Activated CD4-positive, alpha-beta T cell treated with anti-CD3 and anti-CD28 coated beads, Interleukin-2, amount 50 U/mL, for 4 hours (primary cell): ENCODE measurements around the gene SIGLEC15.
"Not testable (repeated sequence)": the region's sequence is repeated elsewhere in the genome, so short reads cannot be mapped to it uniquely, and the experiment has no call there.

Source experiments
- DNase-seq, 2 experiments: peaks; one replicate each; pipeline ENCODE4 v3.0.0-alpha.2; 2020

SIGLEC15 gene

DNA sequence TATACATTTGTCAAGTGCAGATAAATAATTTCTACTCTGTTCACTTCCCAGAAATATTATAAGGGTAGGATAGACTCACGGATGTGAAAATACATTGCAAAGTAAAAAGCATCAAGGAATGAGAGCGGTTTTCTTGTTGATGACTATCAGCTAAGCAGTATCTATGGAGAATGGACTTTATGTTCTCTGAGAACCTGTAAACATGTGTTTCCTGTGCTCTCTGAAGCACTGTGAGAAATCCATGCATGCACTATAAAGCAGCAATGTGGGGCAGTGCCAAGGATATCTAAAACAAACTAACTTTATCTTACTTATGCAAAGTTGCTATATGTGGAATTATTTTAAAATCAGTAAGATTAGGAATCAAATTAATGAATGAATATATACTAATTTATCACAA is 4.4 kb upstream of the SIGLEC15 start:
- DNase-seq, result no peak

GRCh38 chr18:45821711-45822110 is 3.8 kb upstream of the SIGLEC15 start:
- no peak for DNase-seq

DNA sequence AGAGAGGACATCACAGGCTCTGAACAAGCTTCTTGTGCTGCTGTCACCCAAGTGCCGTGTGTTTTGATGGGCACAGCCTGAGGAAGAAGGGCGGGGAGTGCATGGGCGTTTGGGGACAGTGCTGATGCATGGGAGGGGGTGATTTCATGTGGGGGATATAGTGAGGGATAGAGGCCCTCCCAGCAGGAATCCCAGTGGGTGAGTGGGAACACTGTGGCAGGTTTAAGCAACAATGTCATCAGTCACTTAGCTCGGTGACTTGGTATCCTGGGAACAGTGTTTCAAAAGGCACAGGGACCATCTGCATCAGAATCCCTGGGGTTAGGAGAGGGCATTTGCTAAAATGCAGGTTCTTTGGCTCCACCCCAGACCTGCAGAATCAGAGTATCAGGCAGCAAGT is 609 bp downstream of the SIGLEC15 start:
- DNase-seq, result no peak

DNA sequence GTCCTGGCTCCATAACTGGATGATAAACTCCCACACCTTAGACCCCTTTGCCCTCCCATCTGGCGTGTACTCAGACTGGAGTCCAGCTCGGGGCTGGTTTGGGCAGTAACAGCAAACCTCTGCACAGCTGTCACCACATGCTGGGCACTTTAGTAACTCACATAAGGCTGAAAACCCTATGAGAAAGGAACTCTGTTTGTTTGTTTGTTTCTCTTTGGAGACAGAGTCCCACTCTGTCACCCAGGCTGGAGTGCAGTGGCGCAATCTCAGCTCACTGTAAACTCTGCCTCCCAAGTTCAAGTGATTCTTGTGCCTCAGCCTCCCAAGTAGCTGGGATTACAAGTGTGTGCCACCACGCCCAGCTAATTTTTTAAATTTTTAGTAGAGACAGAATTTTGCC is 1.2 kb downstream of the SIGLEC15 start:
- not testable (repeated sequence) for DNase-seq

GRCh38 chr18:45828917-45829811 is 3.7 kb downstream of the SIGLEC15 start:
- DNase-seq, result no peak

- no peak for DNase-seq
These were observed 4.4 kb downstream of the SIGLEC15 start for GRCh38 chr18:45829855-45830254.

DNA sequence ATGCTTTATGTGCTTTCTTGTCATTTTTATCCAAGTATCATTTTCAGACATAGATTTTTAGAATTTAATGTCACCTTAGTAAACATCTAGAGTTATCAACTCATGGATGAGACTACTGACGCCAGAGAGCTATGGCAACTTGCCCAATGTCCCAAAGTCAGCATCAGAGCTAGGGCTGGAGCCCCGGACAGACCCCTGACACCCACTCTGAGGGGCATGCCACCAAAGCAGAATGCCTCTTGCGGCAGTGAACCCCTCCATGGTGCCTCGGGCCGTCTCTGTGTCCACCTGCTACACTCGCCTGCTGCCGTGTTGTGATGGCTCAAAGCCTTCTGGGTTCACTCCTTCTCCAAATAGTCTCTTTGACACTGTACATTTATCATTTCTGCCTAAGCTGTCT is 5.4 kb downstream of the SIGLEC15 start:
- DNase-seq, result no peak

DNA sequence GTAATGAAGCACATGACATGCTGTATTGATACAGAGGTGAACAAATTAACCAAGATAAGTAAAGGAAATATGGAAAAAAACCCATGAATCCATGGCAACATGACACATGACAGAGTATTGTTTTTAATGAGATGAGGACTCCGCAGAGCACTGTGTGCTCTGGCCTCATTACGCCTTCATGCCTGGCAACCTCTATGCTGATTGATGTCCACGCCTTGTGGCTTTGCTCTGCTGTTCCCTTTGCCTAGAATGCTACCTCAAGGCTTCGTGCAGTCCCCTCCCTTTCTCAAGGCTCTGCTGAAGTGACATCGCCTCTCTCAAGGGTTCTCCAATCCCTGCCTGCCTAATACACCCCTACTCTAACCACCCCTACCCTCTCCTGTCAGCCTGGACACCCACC is 8.4 kb downstream of the SIGLEC15 start:
- no peak for DNase-seq

DNA sequence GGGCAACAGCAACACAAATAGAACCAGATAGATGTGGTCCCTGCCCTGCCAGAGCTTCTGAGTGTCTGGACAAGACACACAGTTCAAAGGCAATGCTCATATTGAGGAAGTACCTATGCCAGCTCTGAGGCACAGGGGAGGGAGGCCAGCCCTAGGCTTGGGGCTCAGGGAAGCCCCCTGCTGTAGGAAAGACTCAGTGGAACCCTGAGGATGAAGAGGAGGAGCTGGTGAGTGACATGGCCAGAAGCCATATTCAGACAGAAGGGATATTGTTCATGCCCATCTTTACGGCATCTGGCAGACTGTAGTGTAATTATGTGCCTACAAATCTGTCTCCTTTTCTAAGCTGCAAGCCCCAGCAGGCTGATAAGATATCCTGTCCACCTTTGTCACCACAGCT is 8.8 kb downstream of the SIGLEC15 start:
- no peak for DNase-seq

DNA sequence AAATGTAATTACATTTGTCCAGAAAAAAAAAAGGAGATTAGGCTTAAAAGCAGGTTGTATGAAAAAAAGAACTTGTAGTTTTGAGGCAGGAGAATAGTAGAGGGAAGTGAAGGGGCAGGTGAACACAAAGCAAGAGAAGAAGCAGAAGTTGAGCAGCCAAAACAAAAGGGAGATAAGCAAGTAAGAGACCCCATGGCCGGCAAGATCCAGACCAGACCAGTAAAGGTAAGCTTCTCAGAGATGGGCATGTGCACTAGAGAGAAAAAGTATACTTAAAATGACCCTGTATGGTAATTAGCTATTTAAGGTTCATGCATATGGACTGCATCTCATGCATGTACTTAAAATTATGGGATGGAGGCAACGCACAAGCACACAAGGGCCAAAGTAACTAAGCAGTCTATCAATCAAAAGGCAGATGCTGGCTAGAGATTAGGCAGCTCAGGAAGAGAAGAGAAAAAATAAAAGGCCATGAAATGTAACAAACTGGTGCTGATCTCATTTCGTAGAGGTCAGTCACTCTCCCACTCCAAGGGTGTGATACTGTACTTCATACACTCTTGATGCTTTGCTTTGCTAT is 9.7 kb downstream of the SIGLEC15 start:
- no peak for DNase-seq

DNA sequence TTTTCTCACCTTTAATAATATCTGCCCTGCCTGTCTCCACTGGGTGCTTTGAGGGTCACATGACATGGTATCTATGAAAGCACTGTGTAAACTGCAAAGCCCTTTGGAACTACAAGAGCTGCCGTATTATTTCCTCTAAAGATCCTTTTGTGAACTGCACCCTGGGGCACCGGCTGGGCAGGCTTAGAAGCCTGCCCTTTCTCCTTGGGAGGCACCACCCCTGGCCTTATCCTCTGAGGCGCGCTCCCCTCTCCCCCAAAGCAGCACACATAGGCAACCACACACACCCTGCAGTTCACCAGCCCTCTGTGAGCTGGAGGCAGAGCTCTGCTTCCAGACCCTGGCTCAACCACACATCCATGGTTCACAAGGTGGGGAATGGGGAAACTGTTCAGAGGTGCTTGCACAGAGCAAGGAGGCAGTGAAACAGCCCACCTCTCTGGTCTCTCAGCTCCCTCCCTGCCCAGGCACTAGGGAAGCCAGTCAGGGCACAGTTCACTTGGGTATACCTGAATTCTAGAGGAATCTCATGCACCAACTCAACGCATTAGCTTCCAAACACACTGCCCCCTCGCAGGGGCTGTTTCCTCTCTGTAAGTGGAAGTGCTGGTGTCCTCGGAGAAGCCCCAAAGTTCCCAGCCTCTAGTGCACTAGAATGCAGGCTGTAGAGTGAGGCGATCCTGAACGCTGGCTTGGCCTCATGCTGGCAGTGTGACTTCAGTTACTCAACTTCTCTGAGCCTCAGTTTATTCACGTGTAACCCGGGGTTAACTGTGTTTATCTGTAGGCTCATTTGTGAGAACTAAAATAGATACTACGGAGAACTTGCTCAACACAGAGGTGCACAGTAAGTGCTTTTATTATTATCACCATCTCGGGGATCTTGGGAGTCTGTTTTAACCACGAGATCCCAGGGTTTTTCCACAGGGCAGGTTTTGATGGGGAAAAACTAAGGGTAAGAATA is 11.0 kb downstream of the SIGLEC15 start:
- no peak for DNase-seq

DNA sequence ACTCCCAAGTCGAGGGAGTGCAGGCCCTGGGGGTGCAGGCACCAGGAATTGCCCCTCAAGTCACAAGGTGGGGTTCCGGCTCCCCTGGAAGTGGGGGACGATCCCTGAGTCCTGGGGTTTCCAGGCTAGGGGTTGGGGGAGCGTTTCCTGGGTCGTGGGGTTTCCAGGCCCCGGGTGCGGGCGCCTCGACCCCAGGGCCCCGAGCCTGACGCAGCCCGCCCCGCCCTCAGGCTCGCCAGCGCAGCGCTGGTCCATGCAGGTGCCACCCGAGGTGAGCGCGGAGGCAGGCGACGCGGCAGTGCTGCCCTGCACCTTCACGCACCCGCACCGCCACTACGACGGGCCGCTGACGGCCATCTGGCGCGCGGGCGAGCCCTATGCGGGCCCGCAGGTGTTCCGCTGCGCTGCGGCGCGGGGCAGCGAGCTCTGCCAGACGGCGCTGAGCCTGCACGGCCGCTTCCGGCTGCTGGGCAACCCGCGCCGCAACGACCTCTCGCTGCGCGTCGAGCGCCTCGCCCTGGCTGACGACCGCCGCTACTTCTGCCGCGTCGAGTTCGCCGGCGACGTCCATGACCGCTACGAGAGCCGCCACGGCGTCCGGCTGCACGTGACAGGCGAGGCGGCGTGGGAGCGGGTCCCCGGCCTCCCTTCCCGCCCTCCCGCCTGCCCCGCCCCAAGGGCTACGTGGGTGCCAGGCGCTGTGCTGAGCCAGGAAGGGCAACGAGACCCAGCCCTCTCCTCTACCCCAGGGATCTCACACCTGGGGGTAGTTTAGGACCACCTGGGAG is 12.0 kb downstream of the SIGLEC15 start:
- peak in 1 of 2 experiments; percentile 4 for DNase-seq

DNA sequence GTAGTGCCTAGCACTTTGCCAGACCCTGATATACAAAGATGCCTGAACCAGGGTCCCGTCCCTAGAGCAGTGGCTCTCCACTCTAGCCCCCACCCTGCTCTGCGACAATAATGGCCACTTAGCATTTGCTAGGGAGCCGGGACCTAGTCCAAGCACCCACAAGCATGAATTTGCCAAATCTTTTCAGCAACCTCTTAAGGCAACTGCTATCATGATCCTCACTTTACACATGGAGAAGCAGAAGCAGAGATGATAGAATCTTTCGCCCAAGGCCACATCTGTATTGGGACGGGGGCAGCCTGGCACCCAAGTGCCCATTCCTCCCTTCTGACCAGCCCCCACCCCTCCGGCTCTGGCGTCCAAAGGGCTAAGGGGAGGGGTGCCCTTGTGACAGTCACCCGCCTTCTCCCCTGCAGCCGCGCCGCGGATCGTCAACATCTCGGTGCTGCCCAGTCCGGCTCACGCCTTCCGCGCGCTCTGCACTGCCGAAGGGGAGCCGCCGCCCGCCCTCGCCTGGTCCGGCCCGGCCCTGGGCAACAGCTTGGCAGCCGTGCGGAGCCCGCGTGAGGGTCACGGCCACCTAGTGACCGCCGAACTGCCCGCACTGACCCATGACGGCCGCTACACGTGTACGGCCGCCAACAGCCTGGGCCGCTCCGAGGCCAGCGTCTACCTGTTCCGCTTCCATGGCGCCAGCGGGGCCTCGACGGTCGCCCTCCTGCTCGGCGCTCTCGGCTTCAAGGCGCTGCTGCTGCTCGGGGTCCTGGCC is 13.0 kb downstream of the SIGLEC15 start:
- no peak for DNase-seq

- DNase-seq, result no peak
These were observed 14.2 kb downstream of the SIGLEC15 start for GRCh38 chr18:45839414-45840395.

DNA sequence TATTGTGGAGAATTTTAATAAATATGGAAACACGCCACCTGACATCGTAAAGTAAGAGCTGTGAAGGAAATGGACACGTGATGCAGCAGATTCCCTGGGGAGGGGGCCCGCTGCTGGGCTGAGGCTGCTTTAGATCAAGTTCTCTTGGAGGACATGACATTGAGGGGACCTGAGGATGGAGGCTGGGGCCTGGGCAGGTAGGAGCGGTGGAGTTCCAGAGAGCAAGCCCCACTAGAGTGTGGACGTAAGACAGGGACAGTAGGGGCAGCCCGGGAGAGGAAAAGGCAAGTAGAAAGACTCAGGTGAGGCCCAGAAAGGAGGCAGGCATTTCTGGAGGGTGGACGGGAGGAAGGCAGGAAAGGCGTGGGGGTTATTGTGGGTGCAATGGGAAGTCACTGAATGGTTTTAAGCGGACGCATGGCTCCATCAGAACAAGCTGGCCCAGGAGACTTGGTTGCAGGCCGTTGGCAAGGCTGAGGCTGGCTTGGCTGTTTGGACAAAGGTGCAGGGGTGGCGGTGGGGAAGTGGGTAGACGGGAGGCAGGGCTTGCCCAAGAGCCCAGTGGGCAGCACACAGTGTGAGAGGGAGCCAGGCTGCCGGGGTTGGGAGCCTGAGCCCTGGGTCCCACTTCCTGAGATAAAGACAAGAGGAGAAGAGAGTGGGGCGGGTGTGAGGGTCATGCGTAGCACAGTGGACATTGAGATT is 15.7 kb downstream of the SIGLEC15 start:
- DNase-seq, result no peak

DNA sequence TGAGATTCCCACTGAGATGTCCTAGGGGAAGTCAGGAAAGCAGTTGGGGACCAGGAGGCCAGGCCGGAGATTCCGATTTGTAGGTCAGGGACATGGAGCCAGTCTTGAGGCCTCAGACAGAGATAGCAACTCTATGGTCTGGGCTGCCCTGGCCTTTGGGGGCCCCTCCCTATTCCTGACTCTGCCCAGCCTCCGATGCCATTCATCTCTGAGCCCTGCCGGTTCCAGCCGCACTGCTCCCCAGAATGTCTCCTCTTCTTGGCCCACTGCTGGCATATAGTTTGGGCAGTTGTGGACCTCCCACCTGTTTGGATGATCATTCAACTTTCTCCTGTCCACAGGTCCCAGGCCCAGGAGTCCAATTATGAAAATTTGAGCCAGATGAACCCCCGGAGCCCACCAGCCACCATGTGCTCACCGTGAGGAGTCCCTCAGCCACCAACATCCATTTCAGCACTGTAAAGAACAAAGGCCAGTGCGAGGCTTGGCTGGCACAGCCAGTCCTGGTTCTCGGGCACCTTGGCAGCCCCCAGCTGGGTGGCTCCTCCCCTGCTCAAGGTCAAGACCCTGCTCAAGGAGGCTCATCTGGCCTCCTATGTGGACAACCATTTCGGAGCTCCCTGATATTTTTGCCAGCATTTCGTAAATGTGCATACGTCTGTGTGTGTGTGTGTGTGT is 16.4 kb downstream of the SIGLEC15 start:
- no peak for DNase-seq

DNA sequence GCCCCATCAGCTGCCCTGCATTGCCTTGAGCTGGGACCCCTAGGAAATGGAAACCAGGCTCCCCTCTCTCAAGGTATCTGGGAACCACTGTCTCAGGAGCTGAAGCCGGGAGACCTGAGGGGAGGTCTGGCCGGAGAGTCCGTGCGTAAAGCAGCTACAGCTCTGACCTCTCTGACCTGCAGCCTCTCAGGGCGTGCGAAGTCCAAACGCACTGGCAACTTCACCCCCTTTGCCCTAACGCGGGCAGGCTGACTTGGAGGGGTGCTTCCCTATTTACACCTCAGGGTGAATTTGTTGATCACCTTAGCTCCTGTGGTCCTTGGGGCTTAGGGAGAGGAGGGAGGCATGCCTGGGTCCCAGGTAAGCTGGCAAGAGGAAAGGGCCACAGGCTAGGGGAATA is 17.5 kb downstream of the SIGLEC15 start:
- DNase-seq, result no peak

DNA sequence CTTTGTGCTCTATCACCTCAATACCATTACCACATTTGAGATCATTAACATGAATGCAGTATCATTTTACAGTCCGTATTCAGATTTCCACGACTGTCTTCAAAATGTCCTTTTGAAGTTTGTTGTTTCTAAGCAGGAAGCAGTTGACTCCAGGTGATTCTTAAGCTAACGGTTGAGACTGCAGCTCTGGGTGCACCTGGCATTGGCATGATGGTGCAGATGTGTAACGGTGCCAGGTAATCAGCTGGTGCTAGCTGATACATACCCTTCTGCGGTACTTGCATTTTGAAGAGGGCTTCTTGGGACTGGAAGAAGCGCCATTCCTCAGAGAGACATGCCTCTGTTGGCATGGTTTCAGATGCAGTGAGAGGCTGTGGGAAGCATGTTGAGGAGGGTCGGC is 19.5 kb downstream of the SIGLEC15 start:
- no peak for DNase-seq

GRCh38 chr18:45845410-45845809 is 19.9 kb downstream of the SIGLEC15 start:
- no peak for DNase-seq
